Panc1 (cell line): ENCODE results near the gene GRIK1. TPM values are rescaled to one million over a fixed set of nuclear protein-coding genes. Genes with fewer than 3 reads are reported as not detected.

Experiments
- ATAC-seq: fragments of 200-7000 bp; cut with Tn5 transposase; 2 replicates; pipeline ENCODE4 v1.9.1; 2020; ENCODE audit warnings: mild to moderate bottlenecking, moderate library complexity
- BruUV-seq: library from RNA; stranded (reverse); fragments of 400-500 nt; replicated peaks from 2 replicates; lab custom pipeline; 2021; lab: Mats Ljungman, UMichigan
- CTCF ChIA-PET: fragments of 300-600 bp; sonication (Branson Sonifier 250); formaldehyde crosslinking; loops from one replicate; lab custom pipeline; 2022; ENCODE audit warnings: antibody characterized with exemption; lab: Charles Lee
- POLR2A ChIA-PET: fragments of 300-600 bp; sonication (Branson Sonifier 250); formaldehyde crosslinking; loops from one replicate; lab custom pipeline; 2022; ENCODE audit warnings: antibody characterized with exemption; lab: Charles Lee
- DNase-seq: peaks from one replicate; pipeline ENCODE4 v3.0.0-alpha.2; 2010; ENCODE audit warnings: low read depth, low spot score
- H3K27ac ChIP-seq: 2 replicates; pipeline ENCODE4 v1.5.1; 2011; ENCODE audit warnings: mild to moderate bottlenecking, low read length, inconsistent platforms
- H3K27me3 ChIP-seq: fragments of 200-500 bp; sonication (Bioruptor generic); 2 replicates; pipeline ENCODE4 v1.6.0; 2014; ENCODE audit warnings: low read length, inconsistent platforms; ENCODE audit not compliant: control insufficient read depth, insufficient read depth
- H3K36me3 ChIP-seq: fragments of 200-500 bp; sonication (Bioruptor generic); 2 replicates; pipeline ENCODE4 v1.5.1; 2014; ENCODE audit warnings: inconsistent platforms, mild to moderate bottlenecking, low read length, moderate library complexity; ENCODE audit not compliant: control insufficient read depth, insufficient read depth
- H3K4me1 ChIP-seq: 2 replicates; pipeline ENCODE4 v1.5.1; 2011; ENCODE audit warnings: inconsistent platforms, mild to moderate bottlenecking, low read length, moderate library complexity; ENCODE audit not compliant: control insufficient read depth, insufficient read depth
- H3K4me3 ChIP-seq, 2 experiments: 2 replicates each; pipeline ENCODE4 v1.5.1; 2011 to 2012; ENCODE audit warnings: low read depth in 2 of 2, low read length in 2 of 2, mild to moderate bottlenecking in 2 of 2, inconsistent platforms in 1 of 2, moderate library complexity in 1 of 2
- H3K9me3 ChIP-seq: fragments of 200-500 bp; sonication (Bioruptor generic); 2 replicates; pipeline ENCODE4 v1.5.1; 2014; ENCODE audit warnings: low read depth, mild to moderate bottlenecking, inconsistent platforms, low read length, moderate library complexity; ENCODE audit not compliant: control insufficient read depth, insufficient read depth
- POLR2AphosphoS5 ChIP-seq: IDR thresholded peaks from 2 replicates; pipeline ENCODE4 v1.6.1; 2012; ENCODE audit warnings: mild to moderate bottlenecking, low read depth, low read length, moderate library complexity
- SIN3A ChIP-seq: IDR thresholded peaks from 2 replicates; pipeline ENCODE4 v1.6.1; 2012; ENCODE audit warnings: low read depth, mild to moderate bottlenecking, low read length, moderate library complexity, borderline replicate concordance; ENCODE audit not compliant: insufficient read depth
- TCF7L2 ChIP-seq: IDR thresholded peaks from 2 replicates; pipeline ENCODE4 v1.6.1; 2011; ENCODE audit warnings: mild to moderate bottlenecking, low read depth, low read length, inconsistent platforms
- in situ Hi-C: cut with HindIII; loops from 2 replicates; pipeline ENCODE4 v1.10.0; 2016; ENCODE audit warnings: low sequenced_read_pairs, low pct_unique_long_range_greater_than_20kb
- intact Hi-C: fragments of 100-400 bp; cut with micrococcal nuclease; formaldehyde crosslinking; loops from one replicate; pipeline ENCODE4 v1.10.0; 2022; ENCODE audit not compliant: unreplicated experiment
- total RNA-seq: library from RNA; stranded (reverse); gene quantifications from one replicate; pipeline ENCODE4 v1.2.1, GENCODE V29; 2021; ENCODE audit not compliant: unreplicated experiment
- TF ChIP-seq, protein P1 (sequence below): fragments of 450-650 bp; IDR thresholded peaks from 2 replicates; pipeline ENCODE4 v1.5.1; 2017; ENCODE audit warnings: mild to moderate bottlenecking
- TF ChIP-seq, protein P2 (sequence below), 2 experiments: IDR thresholded peaks; 2 replicates each; pipeline ENCODE4 v1.6.1; 2011 to 2012; ENCODE audit warnings: low read depth in 2 of 2, control low read depth in 1 of 2, low read length in 1 of 2, mild to moderate bottlenecking in 1 of 2, moderate library complexity in 1 of 2; ENCODE audit not compliant: insufficient read depth in 1 of 2

GRIK1 gene
- total RNA-seq, 1 experiment from 2014 or later = not detected

DNA sequence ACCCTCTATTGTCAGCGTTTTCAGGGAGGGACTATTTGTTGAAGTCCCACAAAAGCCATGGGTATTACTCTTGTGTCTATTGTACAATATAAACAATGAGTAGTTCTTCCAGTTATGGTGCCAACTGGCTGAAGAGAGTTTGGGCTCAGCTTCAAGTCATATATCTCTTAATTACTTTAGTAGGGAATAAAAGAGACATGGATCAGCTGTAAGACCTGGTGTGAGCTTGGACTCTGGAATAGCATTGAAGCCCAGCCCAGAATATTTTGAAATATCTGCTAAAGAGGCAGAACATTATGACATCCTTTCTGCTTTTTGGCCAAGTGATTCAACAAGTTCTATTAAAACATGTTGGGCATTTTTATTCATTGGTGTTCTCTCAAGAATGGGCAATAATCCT lies 416.1 kb downstream of the GRIK1 start:
- in situ Hi-C loops (no loop called here), intact Hi-C loops (no loop called here)
- DNase-seq (no peak), ATAC-seq (no peak)
- TF ChIP-seq, protein P1, sequence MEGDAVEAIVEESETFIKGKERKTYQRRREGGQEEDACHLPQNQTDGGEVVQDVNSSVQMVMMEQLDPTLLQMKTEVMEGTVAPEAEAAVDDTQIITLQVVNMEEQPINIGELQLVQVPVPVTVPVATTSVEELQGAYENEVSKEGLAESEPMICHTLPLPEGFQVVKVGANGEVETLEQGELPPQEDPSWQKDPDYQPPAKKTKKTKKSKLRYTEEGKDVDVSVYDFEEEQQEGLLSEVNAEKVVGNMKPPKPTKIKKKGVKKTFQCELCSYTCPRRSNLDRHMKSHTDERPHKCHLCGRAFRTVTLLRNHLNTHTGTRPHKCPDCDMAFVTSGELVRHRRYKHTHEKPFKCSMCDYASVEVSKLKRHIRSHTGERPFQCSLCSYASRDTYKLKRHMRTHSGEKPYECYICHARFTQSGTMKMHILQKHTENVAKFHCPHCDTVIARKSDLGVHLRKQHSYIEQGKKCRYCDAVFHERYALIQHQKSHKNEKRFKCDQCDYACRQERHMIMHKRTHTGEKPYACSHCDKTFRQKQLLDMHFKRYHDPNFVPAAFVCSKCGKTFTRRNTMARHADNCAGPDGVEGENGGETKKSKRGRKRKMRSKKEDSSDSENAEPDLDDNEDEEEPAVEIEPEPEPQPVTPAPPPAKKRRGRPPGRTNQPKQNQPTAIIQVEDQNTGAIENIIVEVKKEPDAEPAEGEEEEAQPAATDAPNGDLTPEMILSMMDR = no peak
- TF ChIP-seq SIN3A (no peak), POLR2AphosphoS5 (no peak), TCF7L2 (no peak)
- TF ChIP-seq, protein P2, sequence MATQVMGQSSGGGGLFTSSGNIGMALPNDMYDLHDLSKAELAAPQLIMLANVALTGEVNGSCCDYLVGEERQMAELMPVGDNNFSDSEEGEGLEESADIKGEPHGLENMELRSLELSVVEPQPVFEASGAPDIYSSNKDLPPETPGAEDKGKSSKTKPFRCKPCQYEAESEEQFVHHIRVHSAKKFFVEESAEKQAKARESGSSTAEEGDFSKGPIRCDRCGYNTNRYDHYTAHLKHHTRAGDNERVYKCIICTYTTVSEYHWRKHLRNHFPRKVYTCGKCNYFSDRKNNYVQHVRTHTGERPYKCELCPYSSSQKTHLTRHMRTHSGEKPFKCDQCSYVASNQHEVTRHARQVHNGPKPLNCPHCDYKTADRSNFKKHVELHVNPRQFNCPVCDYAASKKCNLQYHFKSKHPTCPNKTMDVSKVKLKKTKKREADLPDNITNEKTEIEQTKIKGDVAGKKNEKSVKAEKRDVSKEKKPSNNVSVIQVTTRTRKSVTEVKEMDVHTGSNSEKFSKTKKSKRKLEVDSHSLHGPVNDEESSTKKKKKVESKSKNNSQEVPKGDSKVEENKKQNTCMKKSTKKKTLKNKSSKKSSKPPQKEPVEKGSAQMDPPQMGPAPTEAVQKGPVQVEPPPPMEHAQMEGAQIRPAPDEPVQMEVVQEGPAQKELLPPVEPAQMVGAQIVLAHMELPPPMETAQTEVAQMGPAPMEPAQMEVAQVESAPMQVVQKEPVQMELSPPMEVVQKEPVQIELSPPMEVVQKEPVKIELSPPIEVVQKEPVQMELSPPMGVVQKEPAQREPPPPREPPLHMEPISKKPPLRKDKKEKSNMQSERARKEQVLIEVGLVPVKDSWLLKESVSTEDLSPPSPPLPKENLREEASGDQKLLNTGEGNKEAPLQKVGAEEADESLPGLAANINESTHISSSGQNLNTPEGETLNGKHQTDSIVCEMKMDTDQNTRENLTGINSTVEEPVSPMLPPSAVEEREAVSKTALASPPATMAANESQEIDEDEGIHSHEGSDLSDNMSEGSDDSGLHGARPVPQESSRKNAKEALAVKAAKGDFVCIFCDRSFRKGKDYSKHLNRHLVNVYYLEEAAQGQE (IDR thresholded peaks at IDR 0.05; ENCODE audit: insufficient read depth in 1 of 2, low read depth in 2 of 2, low read length in 1 of 2) = no peak
- POLR2A ChIA-PET = no interaction called here
- Histone ChIP-seq H3K4me1 (no peaks in the 10 kb centered on the region), H3K4me3 (no peak overlapping the region), H3K27ac (no peak overlapping the region), H3K27me3 (no peaks in the 10 kb centered on the region), H3K9me3 (no peaks in the 10 kb centered on the region), H3K36me3 (no peaks in the 10 kb centered on the region)
- CTCF ChIA-PET = no interaction called here
- no TSS peak for BruUV-seq

DNA sequence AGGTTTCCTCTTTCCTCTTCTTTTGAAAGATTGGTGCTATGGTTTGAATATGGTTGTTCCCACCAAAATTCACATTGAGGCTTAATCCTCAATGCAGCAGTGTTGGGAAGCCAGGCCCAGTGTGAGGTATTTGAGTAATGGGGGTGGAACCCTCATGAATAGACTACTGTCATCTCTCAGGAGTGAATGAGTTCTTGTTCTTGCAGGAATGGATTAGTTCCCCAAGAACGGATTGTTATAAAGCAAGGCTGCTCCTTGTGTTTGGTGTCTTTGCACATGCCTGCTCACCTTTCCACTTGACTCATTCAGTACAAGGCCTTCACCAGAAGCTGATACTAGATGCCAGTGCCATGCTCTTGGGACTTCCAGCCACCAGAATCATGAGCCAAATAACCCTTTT lies 417.9 kb downstream of the GRIK1 start:
- Histone ChIP-seq H3K4me1 (no peaks in the 10 kb centered on the region), H3K27ac (no peak overlapping the region), H3K9me3 (no peaks in the 10 kb centered on the region), H3K27me3 (no peaks in the 10 kb centered on the region), H3K36me3 (no peaks in the 10 kb centered on the region), H3K4me3 (no peak overlapping the region)
- CTCF ChIA-PET = no interaction called here
- in situ Hi-C loops (no loop called here), intact Hi-C loops (no loop called here)
- ATAC-seq = no peak
- POLR2A ChIA-PET = no interaction called here
- TF ChIP-seq POLR2AphosphoS5 = no peak
- TF ChIP-seq TCF7L2 = no peak
- TF ChIP-seq SIN3A = no peak
- TF ChIP-seq, protein P1 = no peak
- BruUV-seq = no TSS peak
- no peak for DNase-seq
